Endothelial cell of umbilical vein (primary cell): Measurements from ENCODE around the gene USPL1.

ENCODE experiments used
- EZH2 ChIP-seq: IDR thresholded peaks from 2 replicates; pipeline ENCODE4 v1.6.1; 2012; ENCODE audit warnings: borderline replicate concordance, low read depth, mild to moderate bottlenecking, moderate library complexity, low read length, inconsistent platforms; ENCODE audit not compliant: severe bottlenecking
- POLR2A ChIP-seq: IDR thresholded peaks from 2 replicates; pipeline ENCODE4 v1.6.1; 2012; ENCODE audit warnings: low read depth, mild to moderate bottlenecking, control low read depth, low read length
- POLR2AphosphoS5 ChIP-seq: IDR thresholded peaks from 2 replicates; pipeline ENCODE4 v1.6.1; 2012; ENCODE audit warnings: low read depth, mild to moderate bottlenecking, control low read depth, low read length, moderate library complexity; ENCODE audit not compliant: insufficient read depth
- TF ChIP-seq, protein P1 (sequence below), 2 donors: IDR thresholded peaks; 1 replicate in 1 of 2; 2 replicates in 1 of 2; pipeline ENCODE4 v1.5.1; 2011; ENCODE audit warnings: low read length in 2 of 2, mild to moderate bottlenecking in 2 of 2, moderate library complexity in 2 of 2, control low read depth in 1 of 2, inconsistent platforms in 1 of 2, low read depth in 1 of 2; ENCODE audit not compliant: insufficient read depth in 1 of 2; ENCODE audit errors: extremely low read depth in 1 of 2

DNA sequence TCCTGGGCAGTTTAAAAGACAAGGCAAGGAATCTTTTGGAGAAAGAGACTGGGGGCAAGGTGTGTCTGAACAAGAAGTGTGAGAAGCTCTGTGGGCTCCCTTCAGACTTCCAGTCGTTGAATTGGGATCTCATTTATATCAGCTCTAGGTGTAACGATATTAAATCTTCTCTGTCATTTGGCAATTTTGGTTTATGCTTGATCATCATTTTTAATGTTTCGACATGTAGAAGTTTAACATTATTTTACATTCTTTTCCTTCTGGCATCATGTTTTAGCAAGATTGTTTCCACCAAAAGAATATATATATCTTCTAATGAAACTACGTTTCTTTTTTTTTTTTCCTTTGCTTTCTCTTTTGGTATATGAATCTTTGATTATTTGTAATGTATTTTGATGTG lies 49.3 kb downstream of the USPL1 start:
- TF ChIP-seq, protein P1, sequence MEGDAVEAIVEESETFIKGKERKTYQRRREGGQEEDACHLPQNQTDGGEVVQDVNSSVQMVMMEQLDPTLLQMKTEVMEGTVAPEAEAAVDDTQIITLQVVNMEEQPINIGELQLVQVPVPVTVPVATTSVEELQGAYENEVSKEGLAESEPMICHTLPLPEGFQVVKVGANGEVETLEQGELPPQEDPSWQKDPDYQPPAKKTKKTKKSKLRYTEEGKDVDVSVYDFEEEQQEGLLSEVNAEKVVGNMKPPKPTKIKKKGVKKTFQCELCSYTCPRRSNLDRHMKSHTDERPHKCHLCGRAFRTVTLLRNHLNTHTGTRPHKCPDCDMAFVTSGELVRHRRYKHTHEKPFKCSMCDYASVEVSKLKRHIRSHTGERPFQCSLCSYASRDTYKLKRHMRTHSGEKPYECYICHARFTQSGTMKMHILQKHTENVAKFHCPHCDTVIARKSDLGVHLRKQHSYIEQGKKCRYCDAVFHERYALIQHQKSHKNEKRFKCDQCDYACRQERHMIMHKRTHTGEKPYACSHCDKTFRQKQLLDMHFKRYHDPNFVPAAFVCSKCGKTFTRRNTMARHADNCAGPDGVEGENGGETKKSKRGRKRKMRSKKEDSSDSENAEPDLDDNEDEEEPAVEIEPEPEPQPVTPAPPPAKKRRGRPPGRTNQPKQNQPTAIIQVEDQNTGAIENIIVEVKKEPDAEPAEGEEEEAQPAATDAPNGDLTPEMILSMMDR (IDR thresholded peaks at IDR 0.05; ENCODE audit: extremely low read depth in 1 of 2, insufficient read depth in 1 of 2, low read depth in 1 of 2, low read length in 2 of 2), result no peak
- TF ChIP-seq EZH2 (no peak), POLR2A (no peak), POLR2AphosphoS5 (no peak)
